OCI-LY3 (cell line): Measurements from ENCODE around the gene IGSF23.

Source experiments
- EZH2phosphoT487 ChIP-seq: fragments of 200-600 bp; shearing (Covaris generic); IDR thresholded peaks from 2 replicates; pipeline ENCODE4 v1.6.1; 2018; ENCODE audit warnings: antibody characterized with exemption, mixed run types, low read depth
- TF ChIP-seq, protein P1 (sequence below): fragments of 200-600, 300-600 bp; sonication (generic); IDR thresholded peaks from 2 replicates; pipeline ENCODE4 v1.5.1; 2014; ENCODE audit warnings: antibody characterized with exemption, low read length, low read depth

DNA sequence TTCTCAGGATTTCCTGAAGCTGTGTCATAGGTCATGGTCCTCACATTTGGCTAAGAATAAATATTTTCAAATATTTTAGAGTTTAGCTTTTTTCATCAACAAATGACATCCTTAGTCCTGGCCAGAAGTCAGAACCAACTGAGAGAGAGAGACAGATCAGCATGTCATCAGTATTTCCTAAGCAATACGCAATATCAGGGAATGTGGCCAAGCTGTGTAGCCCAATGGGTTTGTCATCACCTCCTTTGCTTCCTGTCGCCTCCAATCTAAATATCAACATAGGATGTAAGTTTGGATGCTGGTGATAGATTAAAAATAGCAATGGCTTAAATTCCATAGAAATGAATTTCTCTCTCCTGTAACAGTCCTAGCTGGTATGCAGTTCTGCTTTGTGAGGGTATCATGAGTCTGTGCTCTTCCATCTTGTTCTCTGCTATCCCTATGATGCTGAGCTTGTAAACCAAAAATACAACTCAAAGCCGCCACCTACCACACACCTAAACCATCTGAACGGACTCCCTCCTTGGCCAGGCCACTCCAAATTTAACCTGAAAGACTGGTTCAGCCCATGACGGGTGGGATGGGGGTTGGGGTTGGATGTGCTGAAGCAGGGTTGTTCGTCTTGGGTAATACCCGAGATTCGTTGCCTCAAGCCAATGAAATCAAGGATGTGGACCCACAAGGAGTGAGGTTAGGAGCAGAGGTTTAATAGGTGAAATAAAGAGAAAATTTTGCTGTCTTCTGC lies 10.0 kb upstream of the IGSF23 start:
- TF ChIP-seq, protein P1, sequence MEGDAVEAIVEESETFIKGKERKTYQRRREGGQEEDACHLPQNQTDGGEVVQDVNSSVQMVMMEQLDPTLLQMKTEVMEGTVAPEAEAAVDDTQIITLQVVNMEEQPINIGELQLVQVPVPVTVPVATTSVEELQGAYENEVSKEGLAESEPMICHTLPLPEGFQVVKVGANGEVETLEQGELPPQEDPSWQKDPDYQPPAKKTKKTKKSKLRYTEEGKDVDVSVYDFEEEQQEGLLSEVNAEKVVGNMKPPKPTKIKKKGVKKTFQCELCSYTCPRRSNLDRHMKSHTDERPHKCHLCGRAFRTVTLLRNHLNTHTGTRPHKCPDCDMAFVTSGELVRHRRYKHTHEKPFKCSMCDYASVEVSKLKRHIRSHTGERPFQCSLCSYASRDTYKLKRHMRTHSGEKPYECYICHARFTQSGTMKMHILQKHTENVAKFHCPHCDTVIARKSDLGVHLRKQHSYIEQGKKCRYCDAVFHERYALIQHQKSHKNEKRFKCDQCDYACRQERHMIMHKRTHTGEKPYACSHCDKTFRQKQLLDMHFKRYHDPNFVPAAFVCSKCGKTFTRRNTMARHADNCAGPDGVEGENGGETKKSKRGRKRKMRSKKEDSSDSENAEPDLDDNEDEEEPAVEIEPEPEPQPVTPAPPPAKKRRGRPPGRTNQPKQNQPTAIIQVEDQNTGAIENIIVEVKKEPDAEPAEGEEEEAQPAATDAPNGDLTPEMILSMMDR, result no peak
- TF ChIP-seq EZH2phosphoT487, result no peak
